NCI-H748 (cell line): Measurements from ENCODE around the gene COL9A2.

ENCODE experiments used
- DNase-seq: peaks from one replicate; lab custom pipeline; 2025; ENCODE audit not compliant: unreplicated experiment; lab: John Stamatoyannopoulos, UW

COL9A2 gene

GRCh38 chr1:40318970-40319621, 2.0 kb upstream of the COL9A2 start:
- no peak for DNase-seq

- DNase-seq, result no peak
Observed at GRCh38 chr1:40318476-40318875, 1.4 kb upstream of the COL9A2 start.

GRCh38 chr1:40317394-40318074, 448 bp upstream of the COL9A2 start:
- no peak for DNase-seq

- DNase-seq, result peak; percentile 89
Observed at GRCh38 chr1:40315795-40316594, 1.1 kb downstream of the COL9A2 start.

- DNase-seq, result peak; percentile 99
Observed at GRCh38 chr1:40315239-40315794, 1.8 kb downstream of the COL9A2 start.

GRCh38 chr1:40314721-40315238, 2.3 kb downstream of the COL9A2 start:
- no peak for DNase-seq

GRCh38 chr1:40313958-40314720, 2.9 kb downstream of the COL9A2 start:
- DNase-seq, result no peak

GRCh38 chr1:40313329-40313957, 3.6 kb downstream of the COL9A2 start:
- no peak for DNase-seq

GRCh38 chr1:40312238-40313205, 4.6 kb downstream of the COL9A2 start:
- DNase-seq, result peak; percentile 90

- no peak for DNase-seq
Observed at GRCh38 chr1:40311692-40312091, 5.4 kb downstream of the COL9A2 start.

GRCh38 chr1:40310983-40311642, 6.0 kb downstream of the COL9A2 start:
- no peak for DNase-seq

GRCh38 chr1:40310129-40310461, 7.0 kb downstream of the COL9A2 start:
- DNase-seq, result no peak

GRCh38 chr1:40309374-40310128, 7.5 kb downstream of the COL9A2 start:
- no peak for DNase-seq

- no peak for DNase-seq
Observed at GRCh38 chr1:40308036-40308727, 8.9 kb downstream of the COL9A2 start.

- DNase-seq, result no peak
Observed at GRCh38 chr1:40307186-40307585, 9.9 kb downstream of the COL9A2 start.

- DNase-seq, result no peak
Observed at GRCh38 chr1:40306296-40306695, 10.8 kb downstream of the COL9A2 start.

GRCh38 chr1:40305871-40306270, 11.2 kb downstream of the COL9A2 start:
- no peak for DNase-seq
